Skin of body (tissue), 2 donors: ENCODE results near the gene CFDP1. TPM values are rescaled to one million over a fixed set of nuclear protein-coding genes. Genes with fewer than 3 reads are reported as not detected.
A peak's percentile ranks its signal among the peaks of the same experiment; 100 is the strongest.
"Not testable (repeated sequence)": the region's sequence is repeated elsewhere in the genome, so short reads cannot be mapped to it uniquely, and the experiment has no call there.

Experiments
- DNase-seq: peaks from one replicate; lab custom pipeline; 2025; lab: John Stamatoyannopoulos, UW
- total RNA-seq: library from RNA; depleted of rRNA; stranded (reverse); fragments of >200 nt; gene quantifications from one replicate; pipeline ENCODE4 v1.2.3, GENCODE V29; 2014

CFDP1 gene
- 71.5 TPM for total RNA-seq

GRCh38 chr16:75432828-75433731 lies at the start of gene CFDP1:
CFDP1 (minus strand) TSS chr16:75433503; CDS start chr16:75433352, 151 bp downstream.
- peak; percentile 97 for DNase-seq

GRCh38 chr16:75482434-75483205 lies 49.3 kb upstream of the CFDP1 start:
- no peak for DNase-seq

- no peak for DNase-seq
Measured at GRCh38 chr16:75481475-75481874, 48.2 kb upstream of the CFDP1 start.

- no peak for DNase-seq
Measured at GRCh38 chr16:75479421-75479990, 46.2 kb upstream of the CFDP1 start.

GRCh38 chr16:75478480-75479345 lies 45.4 kb upstream of the CFDP1 start:
- DNase-seq = no peak

- no peak for DNase-seq
Measured at GRCh38 chr16:75477680-75478473, 44.6 kb upstream of the CFDP1 start.

- no peak for DNase-seq
Measured at GRCh38 chr16:75476817-75477216, 43.5 kb upstream of the CFDP1 start.

GRCh38 chr16:75475420-75475847 lies 42.1 kb upstream of the CFDP1 start:
- DNase-seq = no peak

GRCh38 chr16:75472908-75473877 lies 39.9 kb upstream of the CFDP1 start:
- no peak for DNase-seq

- peak; percentile 79 for DNase-seq
Measured at GRCh38 chr16:75471723-75472633, 38.7 kb upstream of the CFDP1 start.

- no peak for DNase-seq
Measured at GRCh38 chr16:75466760-75467159, 33.5 kb upstream of the CFDP1 start.

- DNase-seq = peak; percentile 98
Measured at GRCh38 chr16:75464122-75464918, 31.0 kb upstream of the CFDP1 start, which contains the start of gene TMEM170A. TMEM170A (minus strand) TSS chr16:75464689; CDS start chr16:75464600, 89 bp downstream.

GRCh38 chr16:75463389-75464121 lies 30.3 kb upstream of the CFDP1 start:
- not testable (repeated sequence) for DNase-seq

- DNase-seq = no peak
Measured at GRCh38 chr16:75462806-75463205, 29.5 kb upstream of the CFDP1 start.

GRCh38 chr16:75461575-75461974 lies 28.3 kb upstream of the CFDP1 start:
- no peak for DNase-seq

- peak; percentile 88 for DNase-seq
Measured at GRCh38 chr16:75460446-75460845, 27.1 kb upstream of the CFDP1 start.
